AG10803 (cell line): ENCODE measurements around the gene ITIH2.
A peak's percentile ranks its signal among the peaks of the same experiment; 100 is the strongest.
"Not testable (repeated sequence)": the region's sequence is repeated elsewhere in the genome, so short reads cannot be mapped to it uniquely, and the experiment has no call there.

ENCODE experiments used
- DNase-seq: peaks from one replicate; pipeline ENCODE4 v3.0.0; 2010; ENCODE audit warnings: low read depth
- H3K4me3 ChIP-seq: 2 replicates; pipeline ENCODE4 v1.5.1; 2011; ENCODE audit warnings: mild to moderate bottlenecking, low read length, control low read depth
- TF ChIP-seq, protein P1 (sequence below): conservative IDR thresholded peaks from 2 replicates; pipeline ENCODE4 v1.5.1; 2011; ENCODE audit warnings: mild to moderate bottlenecking, low read length, control low read depth, inconsistent platforms

ITIH2 gene

DNA sequence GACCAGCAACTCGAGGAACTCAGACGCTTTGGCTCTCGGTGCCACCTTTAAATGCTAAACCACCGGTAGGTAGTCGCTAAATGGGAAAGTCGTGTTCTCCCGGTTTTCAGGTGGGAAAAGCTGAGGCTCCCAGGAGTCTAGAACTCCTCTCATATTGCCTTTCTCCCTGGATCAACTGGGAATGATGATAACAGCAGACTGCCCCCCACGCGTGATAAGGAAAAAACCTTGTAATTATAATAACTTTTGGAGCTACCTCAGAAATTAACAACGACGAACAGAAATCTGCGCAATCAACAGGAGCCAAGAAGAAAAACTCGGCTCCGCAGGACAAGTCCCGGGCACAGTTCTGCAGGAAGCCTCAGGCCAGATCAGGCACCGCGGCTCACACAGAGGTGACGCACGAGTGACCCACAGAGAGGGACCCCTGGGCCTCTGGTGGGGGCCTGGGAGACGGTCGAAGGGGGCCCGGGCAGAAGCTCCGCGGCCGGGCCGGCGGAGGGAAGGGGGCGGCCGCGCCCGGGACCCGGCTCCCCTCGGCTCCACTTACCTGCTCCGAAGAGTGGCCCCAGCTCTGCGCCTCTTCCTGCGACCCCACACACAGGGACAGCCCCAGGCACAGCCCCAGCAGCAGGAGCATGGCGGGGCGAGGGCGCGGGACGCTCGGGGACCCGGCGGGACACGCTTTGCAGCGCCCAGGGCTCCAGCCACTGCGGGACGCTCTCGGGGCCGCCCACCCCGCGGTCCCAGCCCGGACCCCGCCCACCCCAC, 36.7 kb upstream of the ITIH2 start, which contains the start of gene ITIH5:
ITIH5 (minus strand) TSS at position 714 of the 771 bp plus-strand sequence; CDS start at position 640, 74 bp downstream.
- peak within 1 kb of the TSS; percentile 41 for H3K4me3 ChIP-seq
- TF ChIP-seq, protein P1, sequence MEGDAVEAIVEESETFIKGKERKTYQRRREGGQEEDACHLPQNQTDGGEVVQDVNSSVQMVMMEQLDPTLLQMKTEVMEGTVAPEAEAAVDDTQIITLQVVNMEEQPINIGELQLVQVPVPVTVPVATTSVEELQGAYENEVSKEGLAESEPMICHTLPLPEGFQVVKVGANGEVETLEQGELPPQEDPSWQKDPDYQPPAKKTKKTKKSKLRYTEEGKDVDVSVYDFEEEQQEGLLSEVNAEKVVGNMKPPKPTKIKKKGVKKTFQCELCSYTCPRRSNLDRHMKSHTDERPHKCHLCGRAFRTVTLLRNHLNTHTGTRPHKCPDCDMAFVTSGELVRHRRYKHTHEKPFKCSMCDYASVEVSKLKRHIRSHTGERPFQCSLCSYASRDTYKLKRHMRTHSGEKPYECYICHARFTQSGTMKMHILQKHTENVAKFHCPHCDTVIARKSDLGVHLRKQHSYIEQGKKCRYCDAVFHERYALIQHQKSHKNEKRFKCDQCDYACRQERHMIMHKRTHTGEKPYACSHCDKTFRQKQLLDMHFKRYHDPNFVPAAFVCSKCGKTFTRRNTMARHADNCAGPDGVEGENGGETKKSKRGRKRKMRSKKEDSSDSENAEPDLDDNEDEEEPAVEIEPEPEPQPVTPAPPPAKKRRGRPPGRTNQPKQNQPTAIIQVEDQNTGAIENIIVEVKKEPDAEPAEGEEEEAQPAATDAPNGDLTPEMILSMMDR: no peak
- DNase-seq: no peak

- no peak for DNase-seq
- no peak overlapping the region for H3K4me3 ChIP-seq
- TF ChIP-seq, protein P1: no peak
These were observed 35.6 kb upstream of the ITIH2 start for GRCh38 chr10:7667262-7668141.

DNA sequence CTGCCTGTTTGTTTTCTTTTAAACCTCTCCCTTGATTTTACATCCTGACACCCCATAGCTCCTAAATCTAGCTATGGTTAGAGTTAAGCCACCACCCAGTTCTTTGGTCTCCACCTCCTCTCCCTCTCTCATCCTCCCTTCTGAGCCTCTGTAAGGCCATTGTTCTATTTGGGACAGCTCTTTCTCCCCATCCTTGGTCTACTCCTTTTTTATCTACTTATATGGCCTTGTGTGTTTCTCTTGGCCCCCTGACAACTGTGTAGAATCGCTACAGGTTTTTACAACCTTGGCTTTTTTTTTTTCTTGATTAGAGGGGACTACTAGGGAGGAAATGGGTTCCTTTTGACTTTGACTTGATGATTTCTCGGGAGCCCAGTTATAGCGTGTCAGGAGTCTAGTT, 33.0 kb upstream of the ITIH2 start:
- TF ChIP-seq, protein P1: no peak
- no peak overlapping the region for H3K4me3 ChIP-seq
- DNase-seq: no peak

GRCh38 chr10:7672341-7673134, 30.6 kb upstream of the ITIH2 start:
- H3K4me3 ChIP-seq: no peak overlapping the region
- TF ChIP-seq, protein P1: no peak
- DNase-seq: no peak

DNA sequence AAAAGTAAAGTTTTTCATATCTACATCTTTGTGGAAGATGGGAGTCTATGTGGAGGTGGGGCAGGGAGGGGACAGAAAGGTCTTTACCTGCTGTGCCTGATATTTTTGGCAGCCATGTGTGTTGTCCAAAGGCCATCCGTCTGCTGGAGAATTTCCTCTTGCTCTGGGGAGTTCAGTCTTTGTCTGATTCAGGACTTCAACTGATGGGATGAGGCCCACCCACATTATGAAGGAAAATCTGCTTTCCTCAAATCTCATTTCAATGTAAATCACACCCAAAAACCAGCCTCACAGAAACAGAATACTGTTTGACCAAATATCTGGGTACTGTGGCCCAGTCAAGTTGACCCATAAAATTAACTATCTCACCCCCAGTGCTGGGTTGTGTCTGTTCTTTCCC, 23.9 kb upstream of the ITIH2 start:
- TF ChIP-seq, protein P1: no peak

GRCh38 chr10:7680078-7680477, 23.0 kb upstream of the ITIH2 start:
- H3K4me3 ChIP-seq, DNase-seq: not testable (repeated sequence)

More for the DNA sequence above, 23.9 kb upstream of the ITIH2 start:
- no peak overlapping the region for H3K4me3 ChIP-seq
- DNase-seq: no peak
